Measurements from ENCODE around the gene CPVL. TPM values are rescaled to one million over a fixed set of nuclear protein-coding genes. Genes with fewer than 3 reads are reported as not detected.
"Not testable (repeated sequence)": the region's sequence is repeated elsewhere in the genome, so short reads cannot be mapped to it uniquely, and the experiment has no call there.

CPVL gene
- total RNA-seq, 2 donors from 2014 or later, result 12.8 to 15.3 TPM

DNA sequence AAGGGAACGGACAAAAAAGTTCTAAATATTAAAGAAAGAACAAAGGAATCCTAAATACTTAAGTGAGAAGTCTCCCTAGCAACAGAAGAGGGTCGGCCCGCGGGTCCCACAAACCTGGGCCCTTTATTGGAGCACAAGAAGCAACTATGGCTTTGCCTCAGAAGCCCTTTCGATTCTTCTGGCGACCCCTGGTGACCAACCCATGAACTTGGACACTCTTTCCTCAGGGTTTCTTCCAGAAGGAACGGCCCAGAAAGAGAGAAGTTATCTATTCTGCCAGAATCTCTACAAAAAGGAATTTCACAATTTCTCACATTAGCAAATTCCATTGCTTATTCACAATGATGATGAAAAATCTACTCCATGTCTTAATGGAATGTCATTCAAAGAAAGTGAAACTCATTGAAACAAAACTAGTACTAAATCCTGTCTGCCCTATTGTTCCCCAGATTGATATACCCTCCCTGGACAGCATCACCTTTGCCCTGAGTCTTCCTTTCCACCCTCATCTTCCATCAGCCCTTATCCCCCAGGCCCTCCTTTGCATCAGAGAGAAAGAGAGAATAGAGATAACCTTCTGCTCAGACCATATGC lies 43.7 kb downstream of the CPVL start:
- intact Hi-C loops (cut with DNase I), result loop anchor here (10.0 kb wide), 1 partner anchor 148 kb away; the partner anchor contains the start of gene TRIL (in 2 of the 2)
- peak; percentile 81 to 83 for ATAC-seq
- DNase-seq, result peak; percentile 74

DNA sequence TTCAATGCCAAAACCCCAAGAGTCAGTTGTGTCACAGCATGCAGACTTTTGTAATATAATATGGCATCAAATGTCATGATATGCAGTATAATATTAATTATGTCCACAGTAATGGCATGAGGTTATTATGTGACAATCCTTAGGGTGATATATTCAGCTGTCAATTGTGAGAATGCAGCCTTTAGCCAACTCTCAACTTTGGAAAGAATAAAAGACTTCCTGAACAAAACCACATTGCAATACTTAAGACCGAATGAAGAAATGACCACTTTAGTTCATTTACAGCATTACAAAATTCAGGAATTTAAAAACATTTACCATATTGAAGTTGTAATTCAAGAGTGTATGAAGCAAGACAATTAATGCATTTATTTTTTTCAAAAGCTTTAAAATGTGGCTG lies 45.4 kb downstream of the CPVL start:
- intact Hi-C loops (cut with DNase I), result loop anchor here (10.0 kb wide), 1 partner anchor 146 kb away; the partner anchor contains the start of gene TRIL (in 2 of the 2)
- DNase-seq (no peak), ATAC-seq (no peak)

DNA sequence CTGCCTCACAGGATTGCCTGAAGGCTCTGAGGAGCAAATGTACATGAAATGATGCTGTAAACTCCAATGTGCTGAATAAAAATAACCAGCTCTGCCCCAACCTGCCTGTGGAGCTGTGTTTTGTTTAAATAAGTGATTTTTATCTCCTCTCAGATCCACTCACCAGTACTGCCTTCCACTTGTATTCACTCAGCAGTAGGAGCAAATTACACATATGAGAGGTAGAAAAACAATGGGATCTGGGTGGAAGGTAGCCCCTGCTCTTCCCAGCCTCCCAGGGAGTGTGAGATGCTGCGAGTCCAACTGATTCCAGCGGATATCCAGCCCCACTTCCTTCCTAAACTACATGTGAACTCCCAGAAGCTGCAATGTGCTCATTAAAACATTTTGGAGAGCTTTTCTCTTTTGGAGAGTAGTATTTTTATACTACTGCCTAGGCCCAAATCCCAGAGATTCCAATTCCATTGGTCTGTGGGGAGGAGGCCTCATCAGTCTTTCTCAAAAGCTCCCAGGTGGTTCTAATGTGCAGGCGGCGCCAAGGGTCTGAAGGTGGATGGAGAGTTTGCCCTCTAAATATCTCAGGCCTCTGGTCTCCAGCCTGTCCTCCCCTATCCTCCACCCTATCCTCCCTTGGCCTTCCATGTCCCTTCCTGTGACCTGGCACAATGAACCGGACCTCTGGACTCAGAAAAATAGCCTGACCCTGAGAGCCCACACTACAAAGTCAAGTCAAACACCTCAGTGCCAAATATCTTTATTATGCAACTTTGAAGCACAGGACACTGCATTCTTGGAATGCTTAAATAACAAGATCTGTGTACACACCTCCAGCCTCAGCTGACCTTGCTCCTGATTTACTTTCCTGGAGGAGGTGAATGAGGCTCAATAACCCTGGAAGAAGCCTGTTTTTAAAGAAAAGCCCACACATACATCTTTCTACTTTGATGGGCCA lies 46.2 kb downstream of the CPVL start:
- ATAC-seq (no peak), DNase-seq (no peak)
- intact Hi-C loops (cut with DNase I), result loop anchor here (10.0 kb wide), 1 partner anchor 145 kb away; the partner anchor contains the start of gene TRIL (in 2 of the 2)

DNA sequence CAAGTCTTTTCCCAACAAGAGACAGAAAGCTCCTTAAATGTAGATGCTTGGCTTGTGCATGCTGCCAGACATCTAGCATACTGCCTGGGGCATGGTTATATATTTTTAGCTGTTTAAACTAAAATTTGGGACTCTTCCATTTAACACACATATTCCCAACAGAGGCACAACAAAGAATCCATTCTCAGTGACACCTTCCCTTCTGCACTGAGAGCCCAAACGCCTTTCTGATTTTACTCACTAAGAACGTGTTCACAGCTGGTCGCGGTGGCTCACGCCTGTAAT lies 49.9 kb downstream of the CPVL start:
- ATAC-seq (no peak), DNase-seq (no peak)
- intact Hi-C loops (cut with DNase I), result no loop called here

- intact Hi-C loops (cut with DNase I), result no loop called here
- DNase-seq, result no peak
- peak; percentile 40 to 60 for ATAC-seq
Observed at GRCh38 chr7:29095631-29096445, 50.5 kb downstream of the CPVL start.

- intact Hi-C loops (cut with DNase I); DNase-seq; ATAC-seq: not testable (repeated sequence)
Observed at GRCh38 chr7:29093091-29093490, 53.2 kb downstream of the CPVL start.

- DNase-seq (no peak), ATAC-seq (peak in 1 of 2 donors; percentile 53)
- intact Hi-C loops (cut with DNase I), result no loop called here
Observed at GRCh38 chr7:29091715-29092114, 54.6 kb downstream of the CPVL start.

DNA sequence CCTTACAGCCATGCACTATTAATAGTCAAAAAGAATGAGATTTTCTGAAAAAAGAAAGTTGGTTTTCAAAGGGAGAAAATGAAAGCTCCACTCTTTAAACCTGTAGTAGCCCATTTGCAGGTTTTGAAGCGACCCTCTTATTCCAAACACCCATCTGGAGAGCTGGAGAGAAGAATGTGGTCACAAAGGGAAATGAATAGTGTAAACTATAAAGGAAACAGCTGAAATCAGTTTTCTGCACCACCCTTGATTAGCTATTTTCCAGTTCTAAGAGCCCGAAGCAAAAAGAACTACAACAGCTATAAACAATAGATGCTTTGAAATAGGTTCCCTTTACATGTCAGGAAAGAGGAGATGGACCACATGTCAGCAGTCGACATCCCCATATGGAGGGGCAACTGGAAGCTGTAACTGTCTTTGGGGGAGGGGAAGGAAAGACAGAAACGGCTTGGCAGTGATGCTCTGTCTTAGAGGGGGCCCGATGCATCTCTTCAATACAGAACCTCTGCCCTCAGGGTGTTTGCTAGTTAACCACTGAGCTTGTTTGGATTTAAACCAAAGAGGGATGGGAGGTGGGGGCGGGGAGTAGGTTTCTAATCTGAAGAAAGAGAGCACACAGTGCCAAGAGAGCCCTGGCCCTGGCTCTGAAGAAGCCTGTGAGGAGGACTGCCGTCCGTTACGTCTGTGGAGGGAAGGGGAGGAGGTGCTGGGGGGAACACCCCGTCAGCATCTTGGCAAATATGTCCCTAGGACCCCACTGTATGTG lies 55.3 kb downstream of the CPVL start:
- intact Hi-C loops (cut with DNase I), result no loop called here
- ATAC-seq, result peak; percentile 81 to 85

DNA sequence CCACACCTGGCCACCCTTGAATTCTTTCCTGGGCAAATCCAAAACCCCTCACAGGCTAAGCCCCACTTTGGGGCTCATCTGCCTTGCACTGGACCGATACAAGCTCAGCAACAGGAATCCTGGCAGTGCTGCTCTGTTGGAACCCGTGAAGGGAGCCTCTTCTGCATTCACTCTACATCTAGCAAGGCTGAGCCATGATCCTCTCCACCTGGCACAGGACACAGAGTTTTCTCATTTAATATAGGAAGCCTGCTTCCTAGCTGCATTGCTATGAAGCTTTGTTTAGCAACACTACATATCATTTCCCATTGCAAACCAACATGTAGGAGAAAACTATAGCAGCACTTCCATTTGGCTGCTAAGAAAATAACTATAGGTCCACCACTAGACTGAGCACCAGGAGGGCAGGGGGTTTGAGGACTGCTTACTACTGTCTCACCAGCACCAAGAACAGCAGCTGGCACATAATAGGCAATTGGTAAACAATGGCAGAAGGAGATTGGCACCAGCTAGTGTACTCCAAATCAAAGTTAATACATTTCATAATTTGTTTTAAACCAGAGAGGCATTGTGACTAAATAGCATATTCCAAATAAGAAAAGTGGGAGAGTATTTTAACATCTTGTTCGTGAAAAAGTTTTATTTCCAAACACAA lies 56.1 kb downstream of the CPVL start:
- DNase-seq (no peak), ATAC-seq (no peak)
- intact Hi-C loops (cut with DNase I), result no loop called here

More for the DNA sequence above, 55.3 kb downstream of the CPVL start:
- peak; percentile 45 for DNase-seq

DNA sequence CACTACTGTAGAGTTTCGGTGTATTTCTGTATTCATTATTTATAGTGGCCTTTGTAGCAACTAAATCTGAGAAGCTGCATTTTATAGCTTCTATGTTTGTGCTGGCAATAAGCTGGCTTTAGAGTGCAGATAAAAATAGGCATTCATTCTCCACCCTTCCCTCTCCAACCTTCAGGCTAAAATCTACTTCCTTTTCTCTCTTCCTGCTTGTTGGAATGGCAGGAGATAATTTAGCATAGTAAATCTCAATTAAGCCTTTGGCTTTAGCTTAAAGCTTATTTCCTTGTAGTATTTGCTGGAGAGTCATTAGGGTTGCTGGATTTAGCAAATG lies 58.5 kb downstream of the CPVL start:
- intact Hi-C loops (cut with DNase I), result loop anchor here in 1 of 2 donors (10.0 kb wide), 1 partner anchor 53 kb away; no protein-coding TSS in a partner anchor
- DNase-seq, result no peak
- ATAC-seq, result peak in 1 of 2 donors; percentile 32

DNA sequence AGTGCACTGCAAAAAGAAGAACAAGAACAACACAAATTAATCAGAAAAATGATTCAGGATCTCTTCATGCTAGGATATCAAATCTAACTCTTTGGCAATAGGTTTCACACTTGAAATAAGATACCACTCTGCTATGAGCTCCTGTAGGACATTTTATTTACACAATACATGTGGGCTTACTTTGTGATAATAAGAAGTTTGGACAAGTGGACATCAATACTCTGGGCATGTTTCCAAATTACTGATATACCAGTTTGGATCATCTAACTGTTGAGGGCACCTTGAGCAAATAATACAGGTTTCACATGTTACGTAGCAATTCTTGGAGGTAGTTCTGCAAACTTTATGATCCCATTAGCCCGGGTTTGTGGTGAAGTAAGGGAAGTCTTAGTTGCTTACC lies 59.8 kb downstream of the CPVL start:
- intact Hi-C loops (cut with DNase I), result loop anchor here in 1 of 2 donors (10.0 kb wide), 1 partner anchor 52 kb away; no protein-coding TSS in a partner anchor
- ATAC-seq, result no peak

GRCh38 chr7:29084832-29085231 lies 61.5 kb downstream of the CPVL start:
- intact Hi-C loops (cut with DNase I), result loop anchor here in 1 of 2 donors (10.0 kb wide), 1 partner anchor 50 kb away; no protein-coding TSS in a partner anchor
- peak in 1 of 2 donors; percentile 51 for ATAC-seq

More for the DNA sequence above, 59.8 kb downstream of the CPVL start:
- DNase-seq, result no peak

GRCh38 chr7:29080803-29081202 lies 65.5 kb downstream of the CPVL start:
- DNase-seq (no peak), ATAC-seq (no peak)
- intact Hi-C loops (cut with DNase I), result loop anchor here in 1 of 2 donors (10.0 kb wide), 1 partner anchor 46 kb away; no protein-coding TSS in a partner anchor

More at GRCh38 chr7:29084832-29085231, 61.5 kb downstream of the CPVL start:
- DNase-seq, result no peak

GRCh38 chr7:29078311-29079260 lies 67.8 kb downstream of the CPVL start:
- intact Hi-C loops (cut with DNase I), result no loop called here
- no peak for ATAC-seq
- DNase-seq, result no peak

- intact Hi-C loops (cut with DNase I), result no loop called here
- no peak for DNase-seq
- no peak for ATAC-seq
Observed at GRCh38 chr7:29077854-29078253, 68.5 kb downstream of the CPVL start.

DNA sequence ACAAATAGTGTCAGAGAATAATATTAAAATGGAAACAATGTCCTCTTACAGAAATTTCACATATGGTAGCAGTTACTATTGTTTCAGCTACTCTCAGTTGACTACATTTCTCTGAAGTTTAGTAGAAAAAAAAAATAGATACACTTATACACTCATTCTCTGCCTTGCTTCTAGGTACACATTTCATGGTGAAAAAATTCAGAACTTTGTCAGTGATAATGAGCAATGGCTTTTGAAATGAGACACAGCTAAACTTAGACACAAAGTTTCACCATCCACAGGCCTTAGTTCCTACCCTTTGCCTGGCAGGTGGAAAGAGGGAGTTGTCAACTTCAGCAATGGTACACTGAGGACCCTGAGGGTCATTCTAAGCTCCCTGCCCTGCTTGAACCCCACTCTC lies 69.2 kb downstream of the CPVL start:
- intact Hi-C loops (cut with DNase I), result no loop called here
- DNase-seq, result no peak
- ATAC-seq, result no peak

GRCh38 chr7:29076631-29077030 lies 69.7 kb downstream of the CPVL start:
- intact Hi-C loops (cut with DNase I), result no loop called here
- ATAC-seq, result no peak
- DNase-seq, result no peak

All from left cardiac atrium (tissue), 4 donors.